ENCODE data around the gene MSN.
A peak's percentile ranks its signal among the peaks of the same experiment; 100 is the strongest.

Gene MSN

DNA sequence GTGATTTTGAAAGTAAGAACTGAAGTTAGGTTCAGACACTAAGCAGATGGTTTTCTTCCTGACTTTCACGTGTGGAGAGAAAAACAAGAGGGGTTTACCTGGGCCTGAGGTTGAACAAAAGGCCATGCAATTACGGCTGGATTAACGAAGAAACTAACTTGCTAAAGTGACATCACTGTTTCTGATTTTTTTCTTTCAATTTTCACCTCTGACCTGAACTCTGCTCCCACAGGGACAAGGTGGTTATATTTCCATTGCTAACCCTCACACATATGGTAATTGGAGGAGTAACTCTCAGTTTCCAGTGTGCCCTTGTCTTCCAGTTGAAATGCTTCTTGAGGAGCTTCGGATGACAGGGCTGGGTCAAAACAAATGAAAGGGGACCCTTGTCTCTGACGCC is 38.0 kb downstream of the MSN start:
- no peak for DNase-seq (ENCODE audit: low spot score)
- TF ChIP-seq, protein P1, sequence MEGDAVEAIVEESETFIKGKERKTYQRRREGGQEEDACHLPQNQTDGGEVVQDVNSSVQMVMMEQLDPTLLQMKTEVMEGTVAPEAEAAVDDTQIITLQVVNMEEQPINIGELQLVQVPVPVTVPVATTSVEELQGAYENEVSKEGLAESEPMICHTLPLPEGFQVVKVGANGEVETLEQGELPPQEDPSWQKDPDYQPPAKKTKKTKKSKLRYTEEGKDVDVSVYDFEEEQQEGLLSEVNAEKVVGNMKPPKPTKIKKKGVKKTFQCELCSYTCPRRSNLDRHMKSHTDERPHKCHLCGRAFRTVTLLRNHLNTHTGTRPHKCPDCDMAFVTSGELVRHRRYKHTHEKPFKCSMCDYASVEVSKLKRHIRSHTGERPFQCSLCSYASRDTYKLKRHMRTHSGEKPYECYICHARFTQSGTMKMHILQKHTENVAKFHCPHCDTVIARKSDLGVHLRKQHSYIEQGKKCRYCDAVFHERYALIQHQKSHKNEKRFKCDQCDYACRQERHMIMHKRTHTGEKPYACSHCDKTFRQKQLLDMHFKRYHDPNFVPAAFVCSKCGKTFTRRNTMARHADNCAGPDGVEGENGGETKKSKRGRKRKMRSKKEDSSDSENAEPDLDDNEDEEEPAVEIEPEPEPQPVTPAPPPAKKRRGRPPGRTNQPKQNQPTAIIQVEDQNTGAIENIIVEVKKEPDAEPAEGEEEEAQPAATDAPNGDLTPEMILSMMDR (IDR thresholded peaks at IDR 0.05; ENCODE audit: extremely low read depth, missing control alignments): no peak

DNA sequence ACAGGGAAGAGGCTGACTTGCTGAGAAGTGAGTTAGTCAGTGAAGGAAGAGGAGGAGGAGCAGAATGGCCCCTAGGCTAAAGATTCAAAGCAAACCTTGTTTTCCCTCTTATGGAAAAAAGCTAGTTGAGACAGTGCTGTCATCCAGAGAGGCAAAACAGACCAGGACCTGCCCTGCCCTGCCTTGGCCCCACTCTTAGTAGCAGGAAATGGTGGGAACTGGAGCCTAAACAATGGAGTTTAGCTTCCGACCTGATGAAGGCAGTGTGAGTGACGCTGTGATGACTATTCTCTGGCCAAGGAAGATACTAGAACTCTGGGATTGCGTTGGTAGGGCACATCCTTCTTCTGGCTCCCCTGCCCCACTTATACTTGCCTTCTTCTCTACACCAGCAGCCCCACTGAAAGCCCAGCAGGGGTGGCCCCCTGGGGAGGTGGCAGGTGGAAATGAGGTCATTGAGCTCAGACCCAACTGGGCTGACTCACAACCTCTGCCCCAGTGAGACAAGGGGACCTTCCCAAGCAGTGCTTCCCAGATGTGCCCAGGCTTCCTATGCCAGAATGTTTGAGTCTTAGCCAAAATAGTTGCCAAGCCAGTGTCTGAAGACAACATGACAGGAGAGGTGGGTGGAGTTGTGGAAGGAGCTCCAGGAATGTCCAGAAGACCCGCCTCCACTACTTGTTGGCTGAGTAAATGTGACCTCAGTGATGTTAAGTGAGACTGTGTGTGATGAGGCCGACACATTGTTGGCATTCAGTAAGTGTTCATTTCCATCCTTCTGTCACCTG is 38.8 kb downstream of the MSN start:
- TF ChIP-seq, protein P1 (IDR thresholded peaks at IDR 0.05; ENCODE audit: extremely low read depth, missing control alignments): no peak
- peak; percentile 21 for DNase-seq (ENCODE audit: low spot score)

DNA sequence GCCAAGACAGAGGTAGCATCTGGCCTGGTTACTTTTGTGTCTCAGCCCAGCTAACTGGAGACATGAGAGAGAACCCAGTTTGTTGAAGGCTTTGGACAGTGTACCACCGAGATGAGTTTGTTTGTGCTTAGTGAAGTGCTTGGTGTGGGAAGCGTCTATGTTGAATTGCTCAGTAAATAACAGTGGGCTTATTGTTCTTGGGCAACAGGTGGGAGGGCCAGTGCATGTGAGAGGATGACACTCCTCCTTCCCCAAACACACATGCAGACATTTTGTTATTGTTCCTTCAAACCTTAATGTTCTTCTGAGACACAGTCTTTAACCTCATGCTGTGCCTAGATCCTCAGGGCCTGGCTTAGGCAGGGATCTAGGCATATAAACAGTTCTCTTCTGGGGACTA is 39.7 kb downstream of the MSN start:
- TF ChIP-seq, protein P1 (IDR thresholded peaks at IDR 0.05; ENCODE audit: extremely low read depth, missing control alignments): no peak
- DNase-seq (ENCODE audit: low spot score): no peak

DNA sequence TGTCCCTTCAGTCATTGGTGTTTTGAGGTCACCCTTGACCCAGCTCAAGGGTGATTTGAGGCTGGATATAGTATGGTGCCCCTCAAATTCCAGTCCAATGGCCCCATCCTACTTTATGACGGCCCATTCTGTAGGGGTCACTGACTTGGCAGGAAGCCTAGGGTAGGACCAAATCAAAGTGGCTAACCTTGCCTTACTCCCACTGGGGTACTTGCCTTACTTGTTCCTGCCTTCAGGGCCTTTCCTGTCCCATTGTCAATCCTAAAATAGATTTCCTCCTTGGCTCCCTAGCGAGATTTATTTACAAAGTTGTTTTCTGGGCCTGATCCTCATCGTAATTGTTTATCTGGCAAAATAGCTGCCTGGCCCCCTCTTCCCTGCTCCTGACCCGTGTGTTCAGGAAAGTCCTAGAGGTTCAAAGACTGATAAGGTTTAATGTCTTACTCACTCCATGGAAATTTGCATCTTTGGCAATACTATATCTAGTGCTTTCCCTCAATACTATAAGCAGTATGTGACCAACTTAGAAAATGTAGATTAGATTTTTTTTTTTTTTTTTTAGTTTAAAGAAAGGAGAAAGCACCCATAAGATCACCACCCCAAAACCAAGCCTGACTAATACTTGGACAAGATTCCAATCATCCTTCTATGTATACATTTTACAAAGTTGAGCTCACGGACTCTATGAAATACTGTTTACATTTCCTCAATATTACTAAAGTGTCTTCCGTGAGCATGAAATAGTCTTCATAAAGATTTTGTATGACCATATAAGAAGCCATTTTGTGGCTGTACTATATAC is 44.8 kb downstream of the MSN start:
- DNase-seq (ENCODE audit: low spot score): no peak
- TF ChIP-seq, protein P1 (IDR thresholded peaks at IDR 0.05; ENCODE audit: extremely low read depth, missing control alignments): no peak

DNA sequence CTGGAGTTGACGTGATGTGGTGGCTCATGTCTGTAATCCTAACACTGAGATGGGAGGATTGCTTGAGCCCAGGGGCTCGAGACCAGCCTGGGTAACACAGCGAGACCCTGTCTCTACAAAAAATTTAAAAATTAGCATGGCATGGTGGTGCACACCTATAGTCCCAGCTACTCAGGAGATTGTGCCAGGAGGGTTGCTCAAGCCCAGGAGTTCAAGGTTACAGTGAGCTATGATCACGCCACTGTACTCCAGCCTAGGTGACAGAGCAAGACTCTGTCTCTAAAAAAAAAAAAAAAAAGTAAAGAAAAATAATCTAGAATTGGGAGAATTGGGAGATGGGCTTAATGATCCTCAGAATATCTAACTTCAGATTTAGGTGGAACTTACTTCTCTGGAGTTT is 51.1 kb downstream of the MSN start:
- DNase-seq (ENCODE audit: low spot score): no peak
- TF ChIP-seq, protein P1 (IDR thresholded peaks at IDR 0.05; ENCODE audit: extremely low read depth, missing control alignments): no peak

DNA sequence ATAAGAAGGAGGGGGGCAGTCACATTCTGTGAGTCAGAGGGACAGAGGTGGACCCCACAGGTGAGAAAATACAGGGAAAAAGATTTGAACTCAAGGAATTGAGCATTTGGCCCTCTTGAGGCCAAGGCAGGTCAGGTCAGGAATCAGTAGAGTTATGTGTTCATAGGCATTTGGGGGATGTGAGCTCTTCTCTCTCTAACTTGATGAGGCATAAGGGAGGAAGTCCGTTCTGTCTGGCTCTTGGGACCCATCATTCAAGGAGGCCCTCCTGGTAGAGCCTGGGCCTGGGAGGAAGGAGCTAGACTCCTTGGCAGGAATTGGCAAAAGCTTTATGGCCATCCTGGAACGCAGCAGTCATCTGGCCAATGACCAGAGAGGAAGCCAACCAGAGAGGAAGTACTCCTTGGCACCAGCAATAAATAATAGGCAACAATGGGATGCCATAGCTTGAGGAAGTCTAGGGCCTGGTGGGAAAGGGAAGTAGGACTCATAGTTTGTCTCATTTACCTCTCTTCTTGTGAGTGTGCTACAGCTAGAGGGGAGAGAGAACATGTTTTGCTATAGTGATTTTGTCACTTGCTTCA is 53.0 kb downstream of the MSN start:
- no peak for DNase-seq (ENCODE audit: low spot score)
- TF ChIP-seq, protein P1 (IDR thresholded peaks at IDR 0.05; ENCODE audit: extremely low read depth, missing control alignments): no peak

DNA sequence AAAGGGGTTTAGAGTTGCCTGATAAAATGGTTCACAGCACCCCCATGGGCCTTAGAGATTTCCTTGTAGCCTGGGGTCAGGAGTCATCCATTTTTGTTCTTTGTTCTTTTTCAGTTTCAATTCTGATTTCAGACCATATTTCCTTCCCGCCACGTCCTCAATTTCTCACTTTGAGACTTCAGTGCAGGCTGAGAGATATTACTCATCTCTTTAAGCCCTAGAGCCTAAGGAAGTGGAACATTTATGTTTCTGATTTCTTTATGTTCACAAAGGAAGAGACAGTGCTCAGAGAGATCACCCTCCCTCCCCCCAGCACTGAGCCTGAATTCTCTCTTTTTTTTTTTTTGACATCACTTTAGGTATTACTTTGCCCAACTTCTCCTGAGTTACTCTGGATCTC is 56.3 kb downstream of the MSN start:
- DNase-seq (ENCODE audit: low spot score): peak; percentile 32
- TF ChIP-seq, protein P1 (IDR thresholded peaks at IDR 0.05; ENCODE audit: extremely low read depth, missing control alignments): no peak
